Measurements from ENCODE around the gene KLC1.

GRCh38 chr14:103630364-103631108 is 1.5 kb downstream of the KLC1 start:
- TF ChIP-seq CEBPB (IDR thresholded peaks at IDR 0.05) (no peak), CREB1 (IDR thresholded peaks at IDR 0.05; ENCODE audit: low read depth) (no peak), ZBTB7A (IDR thresholded peaks at IDR 0.05; ENCODE audit: low read depth) (no peak)
